Smooth muscle cell of the brain vasculature (primary cell): ENCODE results near the gene OTOG.

Source experiments
- DNase-seq: peaks from one replicate; pipeline ENCODE4 v3.0.0-alpha.2; 2012; ENCODE audit warnings: low read depth, low spot score

The OTOG gene

DNA sequence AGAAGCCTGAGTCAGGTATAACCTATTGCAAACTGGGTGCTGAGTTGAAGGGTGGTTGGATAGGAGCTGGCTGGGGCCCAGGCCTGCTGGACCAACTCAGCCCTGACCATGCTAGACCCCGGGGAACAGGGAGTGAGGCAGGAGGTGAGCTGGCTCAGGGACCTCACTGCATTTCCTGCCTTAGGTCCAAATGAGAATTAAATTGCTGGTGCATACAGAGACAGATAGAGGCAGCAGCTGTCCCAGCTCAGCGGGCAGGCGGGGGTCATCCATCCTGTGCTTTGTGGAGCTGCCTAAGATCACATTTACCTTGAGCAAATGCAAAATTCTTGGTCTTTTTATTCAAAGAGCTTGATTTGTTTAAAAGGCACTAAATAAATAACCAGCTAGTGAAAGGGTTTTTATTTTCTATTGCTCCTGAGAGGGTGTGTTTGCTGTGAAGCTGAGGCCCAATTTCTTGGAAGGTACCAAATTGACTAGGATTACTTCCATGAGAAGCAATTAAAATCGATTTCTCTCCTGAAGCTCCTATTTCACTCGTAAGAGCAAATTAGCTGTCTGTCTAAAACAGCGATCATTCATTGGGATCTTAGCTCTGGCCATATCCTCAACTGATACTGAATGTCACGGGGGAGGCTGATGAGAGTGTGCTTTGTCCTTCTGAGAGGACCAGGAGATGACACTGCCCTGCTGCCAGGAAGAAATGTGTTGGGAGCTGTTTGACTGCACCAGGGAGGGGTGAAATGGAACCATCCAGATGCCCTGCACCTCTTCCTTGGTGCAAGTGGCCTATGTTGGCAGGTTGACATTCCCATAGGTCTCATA lies 27.8 kb upstream of the OTOG start:
- DNase-seq, result no peak

GRCh38 chr11:17521106-17521900 lies 25.8 kb upstream of the OTOG start:
- DNase-seq, result no peak

DNA sequence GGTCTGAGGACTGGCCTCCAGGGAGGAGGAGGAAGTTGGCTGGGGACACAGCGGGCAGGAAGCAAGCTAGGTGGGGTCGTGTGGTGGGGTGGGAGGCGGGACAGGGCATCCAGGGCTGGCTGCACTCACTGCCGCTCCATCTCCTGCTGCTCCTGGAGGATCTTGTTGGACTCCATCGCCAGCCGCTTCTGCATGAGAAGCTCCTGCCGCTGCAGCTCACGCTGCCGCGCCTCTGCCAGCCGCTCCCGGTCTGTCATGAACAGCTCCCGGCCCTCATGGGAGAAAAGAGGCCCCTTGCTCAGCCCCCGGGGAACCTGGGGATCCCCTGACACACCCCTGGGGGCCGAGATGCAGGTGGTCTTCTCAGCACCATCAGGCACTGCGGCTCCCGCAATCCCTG lies 24.4 kb upstream of the OTOG start:
- DNase-seq, result no peak

DNA sequence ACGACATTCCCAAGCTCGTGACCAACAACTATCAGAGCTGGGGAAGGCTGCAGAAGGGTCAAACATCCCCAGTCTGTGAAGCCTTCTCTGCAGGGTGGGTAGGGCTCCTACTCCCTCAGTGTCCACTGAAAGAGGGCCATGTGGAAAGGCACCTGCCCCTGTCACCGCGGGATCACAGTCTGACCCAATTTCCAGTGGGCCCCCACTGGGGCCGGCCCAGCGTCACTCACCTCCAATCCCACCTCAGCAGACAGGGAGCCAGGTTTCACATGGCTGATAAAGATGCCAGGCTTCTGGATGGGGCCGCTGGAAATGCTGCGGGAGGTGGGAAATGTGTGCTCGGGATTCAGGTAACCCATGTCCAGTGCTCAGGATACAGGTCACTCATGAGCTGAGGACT lies 22.8 kb upstream of the OTOG start:
- DNase-seq, result no peak

DNA sequence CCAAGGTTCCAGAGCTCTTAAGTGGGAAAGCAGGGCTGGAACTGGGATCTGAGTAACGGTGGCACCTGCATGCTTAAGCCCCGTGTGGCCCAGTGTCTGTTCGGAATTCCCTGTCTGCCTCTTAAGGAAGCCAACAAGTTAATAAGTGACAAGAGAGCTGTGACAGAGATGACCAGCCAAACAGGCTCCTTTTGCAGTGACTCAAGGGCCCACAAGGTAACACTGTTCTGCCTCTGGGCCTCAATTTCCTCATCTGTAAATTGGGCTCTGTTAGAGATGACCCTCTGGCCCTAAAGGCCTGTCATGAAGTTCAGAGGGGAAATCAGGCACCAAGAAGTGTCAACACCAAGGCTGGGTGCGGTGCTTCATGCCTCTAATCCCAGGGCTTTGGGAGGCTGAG lies 21.5 kb upstream of the OTOG start:
- no peak for DNase-seq

DNA sequence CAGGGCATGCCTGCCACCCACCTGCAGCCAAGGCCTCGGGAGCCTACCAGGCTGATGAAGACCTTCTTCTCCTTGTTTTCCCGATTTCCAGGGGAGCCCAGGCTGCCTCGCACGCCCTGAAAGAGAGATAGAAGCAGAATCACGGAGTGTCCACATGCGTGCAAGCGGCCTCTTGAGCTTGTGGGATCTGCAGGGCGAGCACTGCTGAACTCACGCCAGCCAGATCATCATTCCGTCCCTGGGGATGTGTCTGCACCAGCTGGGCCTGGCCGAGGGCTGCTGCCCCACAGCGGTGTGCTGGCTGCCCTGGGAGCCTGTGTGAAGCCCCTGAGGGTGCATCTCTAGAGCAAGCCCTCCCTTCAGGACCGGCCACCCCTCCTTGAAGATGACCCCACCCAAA lies 20.7 kb upstream of the OTOG start:
- no peak for DNase-seq

- DNase-seq, result no peak
These were observed 20.0 kb upstream of the OTOG start for GRCh38 chr11:17526931-17527627.

- no peak for DNase-seq
These were observed 19.4 kb upstream of the OTOG start for GRCh38 chr11:17527628-17527995.

DNA sequence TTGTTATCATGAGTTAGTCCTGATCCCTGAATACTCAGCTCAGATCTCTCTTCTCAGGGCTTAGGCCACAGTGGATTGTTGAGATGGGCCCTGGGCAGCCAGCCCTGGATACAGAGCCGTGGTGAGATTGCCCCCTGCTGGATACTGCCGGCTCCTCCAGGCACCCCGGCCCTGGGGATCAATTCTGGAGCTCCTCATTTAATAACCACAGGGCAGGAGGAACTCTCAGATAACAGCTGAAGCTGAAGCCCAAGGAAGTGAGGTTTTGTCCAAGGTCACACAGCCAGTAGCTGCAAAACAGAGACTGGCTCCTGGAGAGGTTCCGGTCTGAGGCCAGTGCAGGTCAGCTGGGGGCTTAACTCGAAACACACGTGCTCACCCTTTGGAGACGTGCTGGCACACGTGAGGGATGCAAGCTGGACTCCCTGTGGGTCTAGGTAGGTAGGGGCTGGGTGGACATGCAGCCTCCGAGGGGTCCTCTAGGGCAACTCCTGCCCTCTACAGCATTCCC lies 18.8 kb upstream of the OTOG start:
- DNase-seq, result peak; percentile 6

DNA sequence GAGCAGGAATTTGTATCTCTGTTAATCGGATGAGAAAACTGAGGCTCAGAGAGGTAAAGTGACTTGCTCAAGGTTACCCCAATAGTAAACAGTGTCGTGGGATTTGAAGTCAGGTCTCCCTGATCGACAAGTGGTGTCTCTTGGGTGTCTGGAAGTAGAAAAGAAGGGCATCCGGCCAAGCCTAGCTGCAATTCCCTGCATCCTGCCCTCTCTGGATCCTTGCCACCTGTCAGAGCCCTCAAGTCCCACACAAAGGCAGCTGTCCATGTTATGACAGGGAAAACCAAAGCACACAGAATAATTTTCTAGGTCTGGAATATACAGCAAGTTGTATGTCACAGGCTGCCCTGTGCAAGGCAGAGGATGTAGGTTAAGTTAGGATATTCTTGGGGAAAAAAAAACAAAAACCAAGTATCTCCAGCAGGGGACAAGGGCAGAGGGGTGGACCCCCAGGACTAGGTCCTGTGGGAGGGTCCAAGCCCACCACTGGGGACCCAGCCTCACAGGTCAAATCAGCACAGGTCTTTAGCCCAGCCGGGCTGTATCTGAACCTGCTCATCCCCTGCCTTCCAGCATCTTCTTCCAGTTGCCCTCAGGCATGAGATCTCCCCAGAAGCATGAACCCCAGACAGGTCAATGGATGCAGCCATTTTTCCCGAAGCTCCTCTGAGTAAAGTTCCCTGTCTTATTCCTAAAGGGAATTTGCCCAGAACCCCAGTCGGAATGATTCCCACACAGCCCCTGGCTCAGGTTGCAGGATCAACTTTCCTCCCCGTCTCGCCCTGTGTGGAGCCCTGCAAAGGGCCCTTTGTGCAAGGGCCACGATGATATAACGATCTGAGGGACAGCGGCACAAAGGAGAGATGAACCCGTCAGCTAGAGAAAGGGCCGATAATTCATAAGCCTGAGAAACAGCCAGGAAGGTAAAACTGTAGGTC lies 17.9 kb upstream of the OTOG start:
- no peak for DNase-seq

- DNase-seq, result no peak
These were observed 17.2 kb upstream of the OTOG start for GRCh38 chr11:17529844-17530185.

DNA sequence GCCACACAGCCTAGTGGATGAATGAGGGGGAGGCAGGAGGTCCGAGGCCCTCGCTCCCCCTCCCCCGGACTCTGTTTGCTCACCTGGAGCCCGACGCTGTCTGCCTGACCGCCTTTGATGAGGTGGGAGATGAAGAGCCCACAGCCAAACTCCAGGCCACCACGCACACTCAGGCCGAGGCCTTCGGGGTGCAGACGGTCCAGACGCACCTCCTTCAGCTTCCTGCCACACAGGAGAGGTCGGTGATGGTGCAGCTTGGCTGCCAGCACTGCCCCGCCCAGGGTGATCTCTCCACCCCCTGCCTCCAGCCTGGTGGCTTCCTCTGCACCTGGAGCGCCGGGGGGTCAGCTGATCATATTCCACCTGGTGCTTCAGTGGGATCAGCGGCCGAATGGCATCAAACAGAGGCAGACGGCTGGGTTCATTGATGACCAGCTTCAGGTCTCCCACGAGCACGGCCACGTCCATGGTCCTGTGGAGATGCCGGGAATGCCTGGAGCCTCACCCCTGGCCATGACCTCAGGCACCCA lies 15.9 kb upstream of the OTOG start:
- no peak for DNase-seq

DNA sequence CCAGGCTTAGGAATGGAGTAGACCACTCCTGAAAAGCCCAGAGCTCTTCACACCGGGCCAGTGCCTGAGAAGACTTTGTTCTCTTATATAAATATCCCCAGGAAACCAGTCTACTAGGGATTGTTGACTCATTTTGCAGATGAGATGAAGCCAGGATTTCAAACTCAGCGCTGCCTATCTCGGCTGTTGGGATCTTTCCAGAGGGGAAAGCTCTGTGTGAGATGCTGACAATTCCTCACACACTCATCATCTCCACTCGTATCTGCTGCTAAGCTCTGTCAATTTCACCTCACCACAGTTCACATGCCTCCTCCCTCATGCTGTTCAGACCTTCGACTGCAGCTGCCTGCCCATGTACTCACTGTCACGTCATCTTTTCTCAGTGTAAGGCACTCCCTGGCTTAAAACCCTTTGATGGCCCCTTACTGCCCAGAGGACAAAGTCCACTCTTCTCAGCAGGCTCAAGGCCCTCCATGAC lies 15.4 kb upstream of the OTOG start:
- no peak for DNase-seq

GRCh38 chr11:17532784-17533183 lies 14.3 kb upstream of the OTOG start:
- no peak for DNase-seq

- no peak for DNase-seq
These were observed 13.7 kb upstream of the OTOG start for GRCh38 chr11:17533341-17533740.

DNA sequence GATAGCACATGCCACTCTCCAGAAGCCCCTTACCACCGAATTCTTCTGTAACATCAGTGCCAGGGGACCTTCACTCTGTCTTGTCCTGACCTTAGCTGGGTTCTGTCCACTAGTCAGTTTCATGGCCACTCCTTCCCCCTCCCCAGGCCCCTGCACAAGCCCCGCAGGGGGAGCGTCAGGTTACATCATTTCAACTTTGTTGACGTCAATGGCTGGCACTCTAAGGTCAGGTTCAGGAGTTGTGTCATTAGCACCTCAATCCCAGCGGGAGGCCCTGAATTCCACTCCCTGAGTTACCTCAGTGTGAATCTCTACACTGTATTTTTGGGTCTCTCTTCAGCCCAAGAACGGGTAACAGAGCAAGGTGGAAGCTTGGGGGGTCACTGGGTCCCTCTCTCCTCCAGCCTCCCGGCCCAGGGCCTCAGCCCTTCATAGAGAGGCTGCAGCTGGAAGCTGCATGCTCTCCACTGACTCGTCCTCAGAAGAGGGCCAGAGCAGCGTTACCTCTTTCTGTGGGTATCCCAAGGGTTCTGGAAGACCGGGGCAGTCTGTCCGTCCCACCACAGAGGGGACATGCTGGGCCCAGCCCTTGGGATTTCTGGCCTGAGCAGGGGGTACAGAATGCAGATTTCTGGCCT lies 13.2 kb upstream of the OTOG start:
- no peak for DNase-seq

- no peak for DNase-seq
These were observed 11.6 kb upstream of the OTOG start for GRCh38 chr11:17535488-17535887.

GRCh38 chr11:17537261-17537660 lies 9.8 kb upstream of the OTOG start:
- DNase-seq, result no peak

GRCh38 chr11:17538054-17538453 lies 9.0 kb upstream of the OTOG start:
- no peak for DNase-seq

DNA sequence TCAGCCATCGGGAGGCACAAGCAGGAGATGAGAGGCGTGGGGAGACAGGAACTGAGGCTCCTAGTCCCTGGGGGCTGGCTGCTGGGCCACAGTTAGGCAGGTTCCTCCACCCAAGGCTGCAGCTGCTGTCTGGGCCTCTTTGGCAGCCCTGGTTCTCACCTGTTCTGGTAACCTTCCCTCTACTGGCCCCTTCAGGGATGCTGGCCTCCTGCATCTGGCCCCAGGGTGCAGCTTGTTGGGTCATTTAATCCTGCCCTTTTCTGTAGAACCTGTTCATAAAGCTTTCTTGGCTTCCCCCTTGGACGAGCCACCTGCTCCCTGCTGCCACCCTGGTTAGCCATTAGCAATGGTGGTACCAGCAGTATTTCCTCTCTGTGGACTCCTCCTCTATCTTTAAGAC lies 8.3 kb upstream of the OTOG start:
- no peak for DNase-seq
